HG03135 (cell line): Measurements from ENCODE around the gene IQSEC1.

Experiments used
- ATAC-seq: cut with Tn5 transposase; IDR thresholded peaks from one replicate; pipeline ENCODE4 v1.9.1; 2021; ENCODE audit warnings: mild to moderate bottlenecking, moderate library complexity; ENCODE audit not compliant: unreplicated experiment

The IQSEC1 gene

GRCh38 chr3:13007251-13007941, 65.8 kb downstream of the IQSEC1 start:
- no peak for ATAC-seq

- no peak for ATAC-seq
Measured at GRCh38 chr3:13006216-13006990, 66.8 kb downstream of the IQSEC1 start.

GRCh38 chr3:13005301-13005700, 67.9 kb downstream of the IQSEC1 start:
- no peak for ATAC-seq

- no peak for ATAC-seq
Measured at GRCh38 chr3:13004376-13004775, 68.9 kb downstream of the IQSEC1 start.

- no peak for ATAC-seq
Measured at GRCh38 chr3:13003608-13004007, 69.6 kb downstream of the IQSEC1 start.

GRCh38 chr3:13002398-13003124, 70.7 kb downstream of the IQSEC1 start:
- peak; percentile 68 for ATAC-seq

- no peak for ATAC-seq
Measured at GRCh38 chr3:12999147-13000140, 73.8 kb downstream of the IQSEC1 start.

GRCh38 chr3:12998648-12999047, 74.6 kb downstream of the IQSEC1 start:
- ATAC-seq = no peak

GRCh38 chr3:12997387-12997786, 75.8 kb downstream of the IQSEC1 start:
- ATAC-seq = no peak

GRCh38 chr3:12996181-12996506, 77.1 kb downstream of the IQSEC1 start:
- no peak for ATAC-seq

GRCh38 chr3:12995389-12996180, 77.6 kb downstream of the IQSEC1 start:
- no peak for ATAC-seq

GRCh38 chr3:12994607-12995388, 78.4 kb downstream of the IQSEC1 start:
- peak; percentile 78 for ATAC-seq

- ATAC-seq = no peak
Measured at GRCh38 chr3:12994357-12994606, 78.9 kb downstream of the IQSEC1 start.

GRCh38 chr3:12993517-12994356, 79.5 kb downstream of the IQSEC1 start:
- ATAC-seq = no peak

- no peak for ATAC-seq
Measured at GRCh38 chr3:12992629-12993516, 80.4 kb downstream of the IQSEC1 start.

- ATAC-seq = no peak
Measured at GRCh38 chr3:12991861-12992281, 81.4 kb downstream of the IQSEC1 start.

- no peak for ATAC-seq
Measured at GRCh38 chr3:12991481-12991837, 81.8 kb downstream of the IQSEC1 start.
